ENCODE results near the gene EXOC3L1. TPM values are rescaled to one million over a fixed set of nuclear protein-coding genes. Genes with fewer than 3 reads are reported as not detected.

The EXOC3L1 gene
- total RNA-seq, 1 donor from 2014 or later = 0.35 TPM

- DNase-seq (ENCODE audit: low read depth) = peak; percentile 38
Measured at GRCh38 chr16:67197704-67198103, 7.8 kb upstream of the EXOC3L1 start.

GRCh38 chr16:67196881-67197280, 6.9 kb upstream of the EXOC3L1 start:
- DNase-seq (ENCODE audit: low read depth) = no peak

GRCh38 chr16:67195676-67196075, 5.7 kb upstream of the EXOC3L1 start:
- DNase-seq (ENCODE audit: low read depth) = no peak

- DNase-seq (ENCODE audit: low read depth) = no peak
Measured at GRCh38 chr16:67194260-67194659, 4.3 kb upstream of the EXOC3L1 start.

- no peak for DNase-seq (ENCODE audit: low read depth)
Measured at GRCh38 chr16:67193536-67193935, 3.6 kb upstream of the EXOC3L1 start.

- DNase-seq (ENCODE audit: low read depth) = no peak
Measured at GRCh38 chr16:67192781-67193361, 2.9 kb upstream of the EXOC3L1 start.

GRCh38 chr16:67191995-67192681, 2.2 kb upstream of the EXOC3L1 start, which contains the start of gene E2F4:
TSS of gene E2F4 (plus strand) at chr16:67192155. CDS start at chr16:67192228, 73 bp downstream.
- DNase-seq (ENCODE audit: low read depth) = peak; percentile 68

GRCh38 chr16:67191411-67191994, 1.6 kb upstream of the EXOC3L1 start:
- no peak for DNase-seq (ENCODE audit: low read depth)

GRCh38 chr16:67190448-67191399, 788 bp upstream of the EXOC3L1 start:
- DNase-seq (ENCODE audit: low read depth) = no peak

GRCh38 chr16:67188798-67189197, 1.1 kb downstream of the EXOC3L1 start:
- DNase-seq (ENCODE audit: low read depth) = no peak

GRCh38 chr16:67188323-67188722, 1.6 kb downstream of the EXOC3L1 start:
- DNase-seq (ENCODE audit: low read depth) = no peak

GRCh38 chr16:67187175-67187890, 2.6 kb downstream of the EXOC3L1 start:
- no peak for DNase-seq (ENCODE audit: low read depth)

GRCh38 chr16:67186550-67186950, 3.4 kb downstream of the EXOC3L1 start:
- peak; percentile 88 for DNase-seq (ENCODE audit: low read depth)

GRCh38 chr16:67185651-67186134, 4.2 kb downstream of the EXOC3L1 start:
- no peak for DNase-seq (ENCODE audit: low read depth)

GRCh38 chr16:67184995-67185650, 4.8 kb downstream of the EXOC3L1 start:
- peak; percentile 78 for DNase-seq (ENCODE audit: low read depth)

GRCh38 chr16:67184453-67184994, 5.4 kb downstream of the EXOC3L1 start:
- no peak for DNase-seq (ENCODE audit: low read depth)

- DNase-seq (ENCODE audit: low read depth) = peak; percentile 96
Measured at GRCh38 chr16:67183627-67184452, 6.1 kb downstream of the EXOC3L1 start, which contains the start of gene MATCAP1. TSS of gene MATCAP1 (minus strand) at chr16:67183963. CDS start at chr16:67180610, 3,353 bp downstream.

- DNase-seq (ENCODE audit: low read depth) = no peak
Measured at GRCh38 chr16:67183284-67183626, 6.7 kb downstream of the EXOC3L1 start.

GRCh38 chr16:67182288-67182687, 7.6 kb downstream of the EXOC3L1 start:
- DNase-seq (ENCODE audit: low read depth) = no peak
